Activated CD4-positive, alpha-beta T cell treated with anti-CD3 and anti-CD28 coated beads for 36 hours (primary cell): ENCODE data around the gene NRXN3. TPM values are rescaled to one million over a fixed set of nuclear protein-coding genes. Genes with fewer than 3 reads are reported as not detected.
"Not testable (repeated sequence)": the region's sequence is repeated elsewhere in the genome, so short reads cannot be mapped to it uniquely, and the experiment has no call there.

ENCODE experiments used
- ATAC-seq: fragments of 200-7000 bp; cut with Tn5 transposase; one replicate; pipeline ENCODE4 v1.10.0; 2021; ENCODE audit warnings: mild to moderate bottlenecking, moderate library complexity
- CTCF ChIA-PET: fragments of 350-600 bp; sonication (Branson Sonifier 250); formaldehyde crosslinking; loops from one replicate; lab custom pipeline; 2021; ENCODE audit warnings: antibody characterized with exemption; lab: Charles Lee
- POLR2A ChIA-PET: fragments of 350-600 bp; sonication (Branson Sonifier 250); formaldehyde crosslinking; loops from one replicate; lab custom pipeline; 2021; ENCODE audit warnings: antibody characterized with exemption, inconsistent platforms; lab: Charles Lee
- DNase-seq: peaks from one replicate; pipeline ENCODE4 v3.0.0-alpha.2; 2020
- H3K27ac Mint-ChIP-seq: one replicate; pipeline ENCODE4 v1.8.0; 2021; ENCODE audit warnings: mixed read lengths
- H3K27me3 Mint-ChIP-seq: one replicate; pipeline ENCODE4 v1.8.0; 2021; ENCODE audit warnings: mixed read lengths
- H3K36me3 Mint-ChIP-seq: one replicate; pipeline ENCODE4 v1.8.0; 2021; ENCODE audit warnings: low read depth, mixed read lengths
- H3K4me1 Mint-ChIP-seq: one replicate; pipeline ENCODE4 v1.8.0; 2021; ENCODE audit warnings: mixed read lengths
- H3K4me3 Mint-ChIP-seq: one replicate; pipeline ENCODE4 v1.8.0; 2021; ENCODE audit warnings: mild to moderate bottlenecking, moderate library complexity, mixed read lengths
- H3K9me3 Mint-ChIP-seq: one replicate; pipeline ENCODE4 v1.8.0; 2021; ENCODE audit warnings: low read depth, mixed read lengths
- intact Hi-C, 2 experiments: fragments of 100-400 bp; cut with DNase I in 1 of 2; cut with micrococcal nuclease in 1 of 2; formaldehyde crosslinking; loops; one replicate each; pipeline versions ENCODE4 v1.14.2 to v1.15.1; 2022 to 2024; cut with DNase I, micrococcal nuclease
- total RNA-seq, 2 experiments: library from RNA; stranded (reverse); gene quantifications; one replicate each; pipeline ENCODE4 v1.2.3, GENCODE V29; 2021

Gene NRXN3
- total RNA-seq, 2 experiments from 2014 or later = not detected

DNA sequence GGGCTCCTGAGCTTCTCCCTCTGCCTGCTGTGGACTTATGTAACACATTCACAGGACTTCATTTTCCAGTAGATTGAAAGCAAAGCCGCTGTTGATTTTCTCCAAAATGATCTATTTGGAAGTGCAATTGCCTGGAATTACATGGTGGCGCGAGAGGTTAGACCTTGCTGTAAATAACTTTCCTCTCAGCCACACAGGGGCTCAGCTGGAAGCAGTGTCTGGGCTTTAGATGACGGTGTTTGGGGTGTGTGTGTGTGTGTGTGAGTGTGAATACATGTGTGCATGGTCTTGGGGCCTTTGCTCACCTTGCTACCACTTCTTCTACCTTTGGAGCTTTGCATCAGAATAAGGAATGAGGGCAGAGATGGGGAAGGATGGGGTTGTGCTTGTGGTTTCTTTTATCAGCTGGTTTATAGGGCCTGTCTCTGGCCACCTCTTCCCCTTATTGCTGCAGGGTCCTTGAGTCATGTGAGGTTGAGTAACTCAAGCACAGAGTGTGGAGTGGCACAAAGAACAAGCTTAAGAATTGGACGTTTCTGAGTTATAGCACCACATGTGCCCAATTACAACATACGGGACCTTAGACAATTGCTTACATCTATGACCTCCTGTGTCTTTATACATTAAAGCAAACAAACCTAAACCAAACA, 280.6 kb downstream of the NRXN3 start:
- intact Hi-C loops = no loop called here
- Mint-ChIP-seq H3K4me1 (no peaks in the 10 kb centered on the region), H3K27ac (no peak overlapping the region), H3K27me3 (peaks cover 2% of the 10 kb centered on the region), H3K4me3 (no peak overlapping the region), H3K9me3 (no peaks in the 10 kb centered on the region), H3K36me3 (no peaks in the 10 kb centered on the region)
- DNase-seq (no peak), ATAC-seq (no peak)
- POLR2A ChIA-PET = no interaction called here
- CTCF ChIA-PET = interaction anchor here (0.6 to 1.9 kb wide), 2 partner anchors 8 to 146 kb away, joined by 3 to 6 read pairs; no protein-coding TSS in a partner anchor

DNA sequence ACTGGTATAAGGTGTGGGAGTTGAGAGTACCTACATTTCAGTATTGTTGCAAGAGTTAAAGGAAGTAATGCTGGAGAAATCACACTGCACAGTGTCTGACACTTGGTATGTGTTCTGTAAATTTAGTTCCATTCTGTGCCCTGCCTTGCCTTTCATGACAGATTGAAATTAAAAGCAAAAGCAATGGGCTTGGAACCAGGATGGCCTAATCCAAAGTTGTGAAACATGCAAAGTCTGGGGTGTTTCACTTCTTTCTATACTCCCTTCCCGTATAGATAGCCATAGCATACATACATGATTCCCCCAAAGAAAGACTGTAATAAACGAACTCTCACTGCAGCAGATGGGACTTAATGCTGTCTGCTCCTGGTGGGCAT, 281.1 kb downstream of the NRXN3 start:
- no peak overlapping the region for H3K27ac Mint-ChIP-seq
- H3K4me1 Mint-ChIP-seq = no peaks in the 10 kb centered on the region
- ChIA-PET CTCF (interaction anchor here (0.6 to 1.4 kb wide), 2 partner anchors 8 to 115 kb away, joined by 3 read pairs; no protein-coding TSS in a partner anchor), POLR2A (no interaction called here)
- intact Hi-C loops = no loop called here
- DNase-seq (no peak), ATAC-seq (no peak)
- H3K36me3 Mint-ChIP-seq = no peaks in the 10 kb centered on the region
- no peak overlapping the region for H3K4me3 Mint-ChIP-seq
- H3K9me3 Mint-ChIP-seq = no peaks in the 10 kb centered on the region
- peaks cover 2% of the 10 kb centered on the region for H3K27me3 Mint-ChIP-seq

DNA sequence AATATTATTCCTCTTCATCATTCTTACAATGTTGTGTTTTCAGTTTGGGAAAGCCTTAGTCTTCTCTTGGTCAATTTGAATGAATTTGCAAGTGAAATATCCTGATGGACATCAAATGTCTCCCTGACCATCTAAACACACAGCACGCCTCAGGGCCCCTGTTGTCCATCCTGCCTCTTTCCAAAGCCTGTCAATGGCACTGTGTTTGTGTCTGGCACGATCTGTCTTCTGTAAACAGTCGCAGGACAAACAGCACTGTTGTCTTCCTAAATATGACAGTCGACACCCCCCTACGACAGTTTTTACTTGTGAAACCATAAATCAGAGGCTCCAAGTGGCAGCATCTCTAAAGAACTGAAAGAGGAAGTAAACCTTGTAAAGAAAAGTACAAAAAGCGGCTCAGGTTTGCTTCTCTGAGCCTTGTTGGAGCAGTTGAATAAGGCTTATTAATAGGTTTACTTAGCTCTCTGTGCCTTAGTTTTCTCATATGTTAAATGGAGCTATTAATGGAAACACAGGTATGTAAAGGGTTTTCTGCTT, 285.8 kb downstream of the NRXN3 start:
- DNase-seq (no peak), ATAC-seq (no peak)
- Mint-ChIP-seq H3K27me3 (no peaks in the 10 kb centered on the region), H3K4me1 (no peaks in the 10 kb centered on the region), H3K27ac (no peak overlapping the region), H3K9me3 (no peaks in the 10 kb centered on the region), H3K4me3 (no peak overlapping the region), H3K36me3 (no peaks in the 10 kb centered on the region)
- ChIA-PET CTCF (interaction anchor here (0.8 kb wide), 1 partner anchor 1819 kb away, joined by 3 read pairs; no protein-coding TSS in a partner anchor), POLR2A (no interaction called here)
- intact Hi-C loops = no loop called here

DNA sequence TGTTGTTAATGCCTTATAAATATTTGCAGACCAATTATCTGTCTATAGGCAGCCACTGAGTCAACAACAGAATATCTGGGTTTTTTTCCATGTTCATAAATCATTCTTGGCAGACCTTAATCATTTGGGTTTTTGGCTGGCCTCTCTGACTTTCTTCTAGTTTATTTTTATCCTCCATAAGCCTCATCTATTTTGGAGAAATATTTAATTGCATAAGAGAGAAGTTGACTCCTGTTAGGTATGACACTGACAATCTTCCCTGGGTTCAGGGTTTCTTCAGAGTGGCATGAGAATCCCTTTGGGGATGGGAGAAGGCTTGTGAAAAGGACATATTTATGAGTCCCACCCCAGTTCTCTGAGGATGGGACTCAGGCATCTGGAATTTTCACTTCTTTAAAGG, 299.8 kb downstream of the NRXN3 start:
- Mint-ChIP-seq H3K27ac (no peak overlapping the region), H3K4me1 (no peaks in the 10 kb centered on the region), H3K4me3 (no peak overlapping the region), H3K27me3 (peaks cover 7% of the 10 kb centered on the region), H3K36me3 (no peaks in the 10 kb centered on the region), H3K9me3 (peaks cover 4% of the 10 kb centered on the region)
- no peak for ATAC-seq
- intact Hi-C loops = no loop called here
- POLR2A ChIA-PET = no interaction called here
- CTCF ChIA-PET = no interaction called here
- no peak for DNase-seq

DNA sequence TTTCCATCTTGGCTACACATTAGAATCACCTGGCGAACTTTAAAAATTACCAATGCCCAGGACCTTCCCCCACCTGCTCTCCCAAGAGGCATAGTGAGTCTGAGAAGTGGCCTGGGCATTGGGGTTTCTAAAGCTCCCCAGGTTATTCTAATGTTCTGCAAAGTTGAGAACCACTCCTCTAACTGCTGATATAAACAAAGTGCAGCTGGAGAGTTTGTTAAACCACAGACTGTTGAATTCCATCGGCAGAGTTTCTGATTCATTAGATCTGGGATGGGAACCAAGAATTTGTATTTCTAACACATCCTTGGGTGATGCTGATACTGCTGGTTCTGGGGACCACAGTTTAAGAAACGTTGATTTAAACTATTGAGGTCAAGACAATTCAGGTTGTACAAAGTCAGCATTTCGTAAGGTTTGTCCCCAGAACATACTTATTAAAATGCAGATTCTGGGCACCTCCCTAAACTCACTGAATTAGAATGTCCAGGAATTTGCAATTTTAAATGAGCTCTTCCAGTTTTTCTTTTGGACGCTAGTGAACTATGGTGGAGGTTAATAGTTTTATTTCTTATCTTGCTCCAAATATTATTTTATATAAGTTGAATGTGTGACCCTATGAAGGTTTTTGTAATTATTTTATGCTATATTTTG, 309.1 kb downstream of the NRXN3 start:
- ATAC-seq = no peak
- H3K9me3 Mint-ChIP-seq = no peaks in the 10 kb centered on the region
- CTCF ChIA-PET = interaction anchor here (0.6 kb wide), 1 partner anchor 15 kb away, joined by 3 read pairs; no protein-coding TSS in a partner anchor

DNA sequence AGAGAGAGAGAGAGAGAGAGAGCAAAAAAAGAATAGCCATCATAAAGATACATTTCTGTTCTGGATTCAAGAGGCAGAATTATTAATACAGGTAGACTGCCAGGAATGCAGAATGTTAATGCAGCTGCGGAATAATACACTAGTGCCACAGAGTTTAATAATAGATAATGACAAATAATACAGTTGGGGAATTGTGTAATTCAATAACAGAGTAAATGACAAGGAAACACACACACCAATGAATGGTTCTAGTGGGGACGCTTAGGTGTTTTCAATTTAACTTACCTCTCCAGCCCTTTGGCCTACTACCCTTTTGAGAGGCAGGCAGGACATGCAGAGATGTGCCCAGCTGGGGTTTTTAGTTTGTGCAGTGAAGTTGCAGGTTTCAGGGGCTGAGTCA, 313.9 kb downstream of the NRXN3 start:
- ChIA-PET POLR2A (no interaction called here), CTCF (no interaction called here)
- DNase-seq (no peak), ATAC-seq (no peak)
- Mint-ChIP-seq H3K9me3 (no peaks in the 10 kb centered on the region), H3K4me1 (no peaks in the 10 kb centered on the region), H3K36me3 (no peaks in the 10 kb centered on the region), H3K27ac (no peak overlapping the region), H3K27me3 (peaks cover 6% of the 10 kb centered on the region), H3K4me3 (no peak overlapping the region)
- intact Hi-C loops = no loop called here

More for the DNA sequence above, 309.1 kb downstream of the NRXN3 start:
- H3K27me3 Mint-ChIP-seq = peaks cover 4% of the 10 kb centered on the region
- no peak overlapping the region for H3K4me3 Mint-ChIP-seq
- no peaks in the 10 kb centered on the region for H3K36me3 Mint-ChIP-seq
- H3K4me1 Mint-ChIP-seq = no peaks in the 10 kb centered on the region
- intact Hi-C loops = no loop called here
- POLR2A ChIA-PET = no interaction called here
- H3K27ac Mint-ChIP-seq = no peak overlapping the region
- DNase-seq = no peak

DNA sequence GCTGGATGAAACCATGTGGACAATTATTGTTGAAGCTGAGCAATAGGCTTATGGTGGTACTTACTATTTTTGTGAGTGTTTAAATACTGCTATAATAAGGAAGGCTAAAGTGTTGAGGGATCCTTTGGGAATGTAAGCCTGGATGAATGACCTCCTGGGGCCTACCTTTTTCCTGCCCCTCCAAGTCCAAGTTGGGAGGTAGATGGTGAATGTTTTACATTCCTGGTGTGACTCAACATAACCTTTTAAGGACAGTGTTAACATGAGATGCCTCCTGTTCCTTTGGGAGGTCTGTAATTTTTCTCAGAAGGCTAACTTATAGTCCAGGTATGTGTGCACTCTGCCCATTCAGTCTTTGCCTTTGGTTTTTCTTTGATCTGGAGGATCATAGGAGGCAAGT, 315.9 kb downstream of the NRXN3 start:
- Mint-ChIP-seq H3K36me3 (no peaks in the 10 kb centered on the region), H3K9me3 (no peaks in the 10 kb centered on the region)

DNA sequence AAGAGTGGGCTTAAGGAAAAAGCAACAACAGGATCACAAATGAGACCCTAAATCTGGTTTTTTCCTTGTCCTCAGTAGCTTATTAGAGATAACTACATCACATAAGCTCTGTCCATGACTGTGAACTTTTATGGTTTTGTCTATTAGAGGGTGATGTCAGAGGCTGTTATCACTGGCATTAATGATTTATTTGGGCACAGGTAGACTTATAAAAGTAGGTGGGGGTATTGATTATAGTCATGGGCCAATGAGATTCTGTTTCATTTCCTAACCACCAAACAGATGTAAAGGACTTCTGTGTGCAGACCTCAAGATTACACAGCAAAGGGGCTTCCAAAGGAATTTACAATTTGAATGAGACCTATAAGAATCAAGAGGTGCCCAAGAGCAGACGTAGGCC, 316.4 kb downstream of the NRXN3 start:
- CTCF ChIA-PET = interaction anchor here (0.6 kb wide), 1 partner anchor 1959 kb away, joined by 3 read pairs; no protein-coding TSS in a partner anchor
- no peaks in the 10 kb centered on the region for H3K36me3 Mint-ChIP-seq
- peaks cover 4% of the 10 kb centered on the region for H3K27me3 Mint-ChIP-seq
- H3K9me3 Mint-ChIP-seq = no peaks in the 10 kb centered on the region
- ATAC-seq (no peak), DNase-seq (no peak)
- H3K27ac Mint-ChIP-seq = no peak overlapping the region
- POLR2A ChIA-PET = no interaction called here
- no peaks in the 10 kb centered on the region for H3K4me1 Mint-ChIP-seq
- H3K4me3 Mint-ChIP-seq = no peak overlapping the region
- intact Hi-C loops = no loop called here

More for the DNA sequence above, 315.9 kb downstream of the NRXN3 start:
- H3K27ac Mint-ChIP-seq = no peak overlapping the region
- no peak for ATAC-seq
- H3K27me3 Mint-ChIP-seq = peaks cover 4% of the 10 kb centered on the region
- intact Hi-C loops = no loop called here
- no peak for DNase-seq
- ChIA-PET CTCF (no interaction called here), POLR2A (no interaction called here)
- H3K4me1 Mint-ChIP-seq = no peaks in the 10 kb centered on the region
- no peak overlapping the region for H3K4me3 Mint-ChIP-seq

DNA sequence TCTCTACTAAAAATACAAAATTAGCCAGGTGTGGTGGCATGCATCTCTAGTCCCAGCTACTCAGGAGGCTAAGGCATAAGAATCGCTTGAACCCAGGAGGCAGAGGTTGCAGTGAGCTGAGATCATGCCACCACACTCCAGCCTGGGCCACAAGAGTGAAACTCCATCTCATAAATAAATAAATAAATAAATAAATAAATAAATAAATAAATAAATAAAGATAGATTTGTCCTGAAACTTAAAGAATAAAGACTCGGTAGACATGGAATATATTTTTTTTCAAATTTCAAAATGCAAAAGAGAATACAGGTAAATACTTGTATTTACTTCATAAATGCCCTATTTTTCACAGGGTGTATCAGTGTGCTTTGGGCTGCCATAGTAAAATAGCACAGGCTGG, 317.4 kb downstream of the NRXN3 start:
- CTCF ChIA-PET, POLR2A ChIA-PET, DNase-seq, H3K4me1 Mint-ChIP-seq, H3K36me3 Mint-ChIP-seq, H3K27me3 Mint-ChIP-seq, H3K4me3 Mint-ChIP-seq, intact Hi-C loops, ATAC-seq, H3K9me3 Mint-ChIP-seq, H3K27ac Mint-ChIP-seq: not testable (repeated sequence)

DNA sequence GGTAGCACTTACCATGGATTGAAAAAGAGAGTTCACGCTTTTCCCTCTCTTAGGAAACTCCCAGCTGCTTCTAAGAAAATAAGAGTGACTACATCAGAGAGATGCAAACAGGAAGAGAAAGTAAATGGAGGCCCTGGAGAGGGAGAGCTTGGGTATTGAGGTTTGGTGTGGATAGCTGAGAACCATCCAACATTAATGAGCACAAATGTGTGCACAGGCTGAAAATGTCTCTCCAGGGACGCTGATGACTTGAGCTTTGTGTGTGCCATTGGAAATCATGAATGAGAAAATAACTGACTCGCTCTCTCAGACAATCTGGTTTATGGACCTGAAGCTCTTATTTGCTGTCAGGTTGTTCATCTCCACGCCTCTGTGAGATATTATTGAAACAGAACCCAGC, 318.8 kb downstream of the NRXN3 start:
- Mint-ChIP-seq H3K36me3 (no peaks in the 10 kb centered on the region), H3K4me3 (no peak overlapping the region), H3K9me3 (no peaks in the 10 kb centered on the region), H3K27me3 (peaks cover 2% of the 10 kb centered on the region), H3K4me1 (no peaks in the 10 kb centered on the region), H3K27ac (no peak overlapping the region)
- DNase-seq = no peak
- intact Hi-C loops = no loop called here
- ChIA-PET POLR2A (no interaction called here), CTCF (no interaction called here)
- ATAC-seq = no peak

DNA sequence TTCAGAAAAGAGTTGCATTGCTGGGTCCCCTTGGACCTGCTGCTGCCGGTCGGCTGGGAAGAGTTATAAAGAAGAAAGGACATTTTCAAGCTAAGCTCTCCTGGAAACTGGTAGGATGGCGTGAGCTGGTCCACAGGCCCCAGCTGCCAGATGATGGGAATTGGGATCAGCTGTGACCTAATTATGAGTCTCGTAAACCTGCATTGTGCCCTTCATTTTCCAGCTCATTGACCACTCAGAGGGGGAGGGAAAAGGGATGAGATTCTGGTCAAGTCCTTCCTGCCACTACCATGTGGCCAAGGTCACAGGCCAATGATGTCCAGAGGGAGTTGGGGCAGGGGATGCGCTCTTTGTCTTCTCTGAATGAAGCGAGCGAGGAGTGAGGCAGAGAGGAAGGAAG, 320.9 kb downstream of the NRXN3 start:
- CTCF ChIA-PET = no interaction called here
- no peaks in the 10 kb centered on the region for H3K4me1 Mint-ChIP-seq
- no peaks in the 10 kb centered on the region for H3K9me3 Mint-ChIP-seq
- DNase-seq (no peak), ATAC-seq (no peak)
- no peak overlapping the region for H3K4me3 Mint-ChIP-seq
- H3K36me3 Mint-ChIP-seq = no peaks in the 10 kb centered on the region
- H3K27me3 Mint-ChIP-seq = peaks cover 2% of the 10 kb centered on the region
- H3K27ac Mint-ChIP-seq = no peak overlapping the region
- POLR2A ChIA-PET = no interaction called here
- intact Hi-C loops = no loop called here

DNA sequence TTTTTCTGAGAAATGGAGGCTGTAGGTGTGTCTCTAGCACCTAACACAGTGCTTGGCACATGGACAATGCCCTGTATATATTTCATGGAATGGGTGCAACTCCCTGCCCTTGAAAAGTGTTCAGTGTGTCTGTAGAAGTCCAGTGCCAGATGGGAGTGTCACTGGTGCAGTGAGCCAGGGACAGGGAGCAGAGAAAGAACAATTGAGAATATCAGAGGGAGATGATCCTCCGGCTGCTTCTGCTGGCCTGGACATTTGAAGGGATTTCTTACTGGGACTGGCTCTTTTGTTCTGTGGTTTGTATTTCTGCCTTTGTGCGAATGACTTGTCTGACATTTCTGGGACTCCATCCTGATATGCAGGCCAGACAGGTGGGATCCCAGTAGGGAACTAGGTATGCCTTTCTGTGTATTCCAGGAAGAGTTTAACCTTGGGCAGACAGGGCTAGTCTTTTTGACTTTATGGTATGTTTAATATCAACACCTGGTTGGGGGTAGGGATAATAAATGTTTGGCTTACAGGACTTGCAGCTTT, 328.0 kb downstream of the NRXN3 start:
- ATAC-seq (no peak), DNase-seq (no peak)
- H3K9me3 Mint-ChIP-seq = peaks cover 1% of the 10 kb centered on the region
- H3K27me3 Mint-ChIP-seq = peaks cover 1% of the 10 kb centered on the region
- intact Hi-C loops = no loop called here
- H3K27ac Mint-ChIP-seq = no peak overlapping the region
- no peaks in the 10 kb centered on the region for H3K4me1 Mint-ChIP-seq
- H3K4me3 Mint-ChIP-seq = no peak overlapping the region
- CTCF ChIA-PET = no interaction called here
- POLR2A ChIA-PET = no interaction called here
- no peaks in the 10 kb centered on the region for H3K36me3 Mint-ChIP-seq
